Ovary (tissue), 3 donors: ENCODE measurements around the gene DYNC2LI1.

Source experiments
- CTCF ChIP-seq, 3 donors: fragments of 450-650 bp in 2 of 3; fragments of 200-600 bp in 1 of 3; IDR thresholded peaks; one replicate each; pipeline versions ENCODE4 v1.5.1 to v1.8.0; 2016 to 2022; ENCODE audit warnings: antibody characterized with exemption in 3 of 3, mild to moderate bottlenecking in 1 of 3
- EP300 ChIP-seq: sonication (generic); formaldehyde crosslinking; IDR thresholded peaks from one replicate; pipeline ENCODE4 v1.6.1; 2017; ENCODE audit warnings: antibody characterized with exemption
- POLR2A ChIP-seq: fragments of 450-650 bp; IDR thresholded peaks from one replicate; pipeline ENCODE4 v1.6.1; 2017; ENCODE audit warnings: antibody characterized with exemption, mild to moderate bottlenecking, moderate library complexity
- donor health status: DM: no; HTN: no; CAD: no.

GRCh38 chr2:43754180-43754579 lies 19.7 kb upstream of the DYNC2LI1 start:
- no peak for TF ChIP-seq CTCF (IDR thresholded peaks at IDR 0.05)
- TF ChIP-seq EP300, result no peak
- no peak for TF ChIP-seq POLR2A
